ENCODE results near the gene PSMA3.
A peak's percentile ranks its signal among the peaks of the same experiment; 100 is the strongest.

The PSMA3 gene

DNA sequence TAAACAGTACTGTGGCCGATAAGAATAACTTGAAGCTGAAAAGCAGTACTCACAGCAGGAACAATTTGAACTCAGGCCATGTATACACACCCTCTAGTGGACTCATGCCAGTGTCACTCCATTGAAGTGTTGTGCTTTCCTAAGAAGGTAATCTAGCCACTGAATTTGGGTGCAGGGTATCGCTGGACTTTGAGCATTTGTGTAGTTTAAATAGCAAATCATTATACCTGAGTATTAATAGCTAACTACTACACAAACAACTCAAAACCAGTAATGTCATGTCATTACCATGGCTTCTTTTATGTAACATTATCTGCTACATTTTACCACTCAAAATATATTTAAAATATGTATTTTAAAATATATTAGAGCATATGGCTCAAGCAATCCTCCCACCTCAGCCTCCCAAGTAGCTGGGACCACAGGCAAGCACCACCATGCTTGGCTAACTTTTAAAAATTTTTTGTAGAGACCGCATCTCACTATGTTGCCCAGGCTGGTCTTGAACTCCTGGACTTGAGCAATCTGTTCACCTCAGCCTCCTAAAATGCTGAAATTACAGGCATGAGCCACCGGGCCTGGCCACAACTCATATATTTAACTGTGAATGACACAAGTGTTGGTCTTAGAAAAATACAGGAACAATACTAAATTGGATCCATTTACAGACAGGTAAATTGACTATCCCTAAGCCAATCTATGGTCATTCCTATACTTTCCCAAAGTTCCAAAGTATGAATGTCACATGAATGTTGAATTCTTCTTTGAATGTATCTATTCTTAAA is 28.1 kb downstream of the PSMA3 start:
- DNase-seq = no peak

DNA sequence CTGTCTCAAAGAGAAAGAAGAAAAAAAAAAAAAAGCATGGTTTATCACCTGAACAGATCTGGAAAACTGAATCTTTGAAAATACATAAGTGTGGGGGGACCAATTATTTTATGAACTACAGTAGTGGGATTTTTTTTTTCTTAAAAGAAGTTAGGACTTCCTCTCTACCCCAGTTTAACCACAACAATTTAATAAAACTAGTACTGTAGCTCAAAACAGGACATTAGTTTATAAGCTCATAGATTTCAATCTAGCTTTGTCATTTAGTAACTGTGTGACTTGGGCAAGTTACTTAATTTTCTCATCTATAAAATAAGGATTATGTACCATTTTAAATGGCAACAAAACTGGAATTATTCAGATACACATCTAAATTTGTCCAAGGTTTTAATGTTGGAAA is 30.2 kb downstream of the PSMA3 start:
- DNase-seq = no peak

DNA sequence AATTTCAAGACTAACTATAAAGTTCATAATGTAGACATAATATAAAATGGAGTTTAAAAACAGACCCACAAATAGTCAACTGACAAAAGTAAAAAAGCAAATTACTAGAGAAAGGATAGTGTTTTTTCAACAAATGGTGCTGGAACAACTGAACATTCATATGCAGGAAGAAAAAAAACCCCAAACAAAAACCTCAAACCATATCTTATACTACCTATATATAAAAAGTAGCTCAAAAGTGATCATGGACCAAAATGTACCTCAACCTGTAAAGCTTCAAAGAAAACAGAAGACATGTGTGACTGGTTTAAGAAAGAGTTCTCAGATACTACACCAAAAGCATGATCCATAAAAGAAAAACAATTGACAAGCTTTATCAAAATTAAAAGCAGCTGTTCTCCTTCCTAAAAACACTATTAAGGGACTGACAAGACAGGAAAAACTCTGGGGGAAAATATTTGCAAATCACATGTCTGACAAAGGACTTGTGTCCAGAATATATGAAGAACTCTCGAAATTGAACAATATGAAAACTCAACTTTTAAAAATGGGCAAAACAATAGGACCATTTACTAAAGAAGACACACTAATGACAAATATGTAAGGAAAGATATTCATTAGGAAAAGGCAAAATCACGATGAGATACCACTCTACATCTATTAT is 31.0 kb downstream of the PSMA3 start:
- no peak for DNase-seq

DNA sequence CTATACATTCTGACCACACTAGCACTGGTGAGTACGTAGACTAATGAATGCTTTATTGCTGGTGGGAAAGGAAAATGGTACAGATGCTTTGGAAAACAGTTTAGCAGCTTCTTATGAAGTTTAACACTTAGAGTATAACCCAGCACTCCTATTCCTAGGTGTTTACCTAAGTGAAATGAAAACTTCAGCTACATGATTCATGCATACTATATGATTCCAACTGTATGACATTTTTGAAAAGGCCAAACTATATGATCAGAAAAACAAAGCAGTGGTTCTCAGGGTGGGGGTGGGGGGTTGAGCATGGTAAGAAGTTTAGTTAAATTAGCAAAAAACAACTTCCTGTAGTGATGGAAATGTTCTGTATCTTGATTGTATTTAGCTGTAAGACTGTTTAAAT is 31.6 kb downstream of the PSMA3 start:
- DNase-seq = no peak

DNA sequence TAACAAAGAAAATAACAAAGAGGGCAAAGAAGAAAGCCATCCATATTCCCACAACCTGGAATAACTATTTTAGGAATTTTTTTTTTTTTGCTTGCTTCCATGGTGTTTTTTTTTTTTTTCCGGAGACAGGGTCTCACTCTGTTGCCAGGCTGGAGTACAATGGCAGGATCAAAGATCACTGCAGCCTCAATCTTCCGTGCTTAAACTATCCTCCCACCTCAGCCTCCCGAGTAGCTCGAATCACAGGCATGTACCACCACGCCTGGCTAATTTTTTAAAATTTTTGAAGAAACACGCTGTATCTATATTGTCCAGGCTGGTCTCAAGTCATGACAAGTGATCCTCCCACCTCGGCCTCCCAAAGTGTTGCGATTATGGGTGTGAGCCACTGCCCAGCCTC is 33.5 kb downstream of the PSMA3 start:
- DNase-seq = no peak

DNA sequence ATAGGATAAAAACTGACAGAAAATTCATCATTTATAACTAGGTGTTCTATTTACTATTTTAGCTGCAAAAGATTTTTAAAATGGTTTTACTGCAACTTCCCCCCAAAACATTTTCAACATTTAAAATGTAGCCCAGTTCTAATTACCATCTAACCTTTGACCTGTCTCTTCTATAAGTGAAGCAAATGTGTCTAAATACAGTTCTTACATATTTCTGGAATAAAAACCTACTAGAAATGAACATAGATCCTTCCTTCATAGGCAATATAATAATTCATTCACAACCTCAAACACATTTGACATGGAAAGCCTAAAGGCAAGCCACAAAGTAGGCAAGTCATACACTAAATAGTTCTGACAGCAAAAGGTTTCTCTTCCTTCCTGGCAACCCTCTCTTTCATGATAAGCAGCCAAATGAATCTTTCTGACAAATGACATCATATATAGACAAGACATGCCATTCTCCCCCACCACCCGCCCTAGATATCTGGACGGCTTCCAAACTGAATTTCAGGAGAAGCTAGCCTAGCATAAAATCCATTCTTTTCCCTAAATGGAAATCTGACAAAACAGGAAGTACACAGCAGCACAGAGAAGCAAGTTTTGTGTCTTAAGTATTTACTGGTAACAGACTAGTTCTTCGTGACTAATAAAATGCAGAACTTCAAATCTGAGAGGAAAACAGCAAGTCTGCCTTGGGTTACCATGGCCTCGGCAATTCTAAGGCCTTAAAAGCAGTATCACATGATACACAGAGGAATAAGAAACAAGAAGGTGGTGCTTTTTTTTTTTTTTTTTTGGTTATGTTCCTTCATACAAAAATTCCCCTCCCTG is 36.5 kb downstream of the PSMA3 start:
- DNase-seq = no peak

DNA sequence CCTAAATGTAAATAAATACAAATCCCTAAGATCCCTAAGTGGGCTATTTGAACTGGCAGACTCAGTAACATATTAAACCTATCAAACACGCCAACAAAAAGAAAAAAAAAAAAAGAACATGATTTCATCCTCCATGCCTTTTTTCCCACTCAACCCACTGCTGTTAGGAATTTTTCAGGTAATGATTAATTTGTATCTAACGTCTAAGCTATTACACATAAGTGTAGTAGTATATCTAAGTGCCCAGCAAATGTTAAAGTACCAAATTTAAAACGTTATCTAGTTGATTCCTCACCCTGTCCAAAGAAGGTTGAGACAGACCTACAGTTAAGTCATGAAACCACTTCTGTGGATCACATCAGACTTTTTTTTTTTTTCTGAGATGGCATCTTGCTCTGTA is 37.3 kb downstream of the PSMA3 start:
- no peak for DNase-seq

DNA sequence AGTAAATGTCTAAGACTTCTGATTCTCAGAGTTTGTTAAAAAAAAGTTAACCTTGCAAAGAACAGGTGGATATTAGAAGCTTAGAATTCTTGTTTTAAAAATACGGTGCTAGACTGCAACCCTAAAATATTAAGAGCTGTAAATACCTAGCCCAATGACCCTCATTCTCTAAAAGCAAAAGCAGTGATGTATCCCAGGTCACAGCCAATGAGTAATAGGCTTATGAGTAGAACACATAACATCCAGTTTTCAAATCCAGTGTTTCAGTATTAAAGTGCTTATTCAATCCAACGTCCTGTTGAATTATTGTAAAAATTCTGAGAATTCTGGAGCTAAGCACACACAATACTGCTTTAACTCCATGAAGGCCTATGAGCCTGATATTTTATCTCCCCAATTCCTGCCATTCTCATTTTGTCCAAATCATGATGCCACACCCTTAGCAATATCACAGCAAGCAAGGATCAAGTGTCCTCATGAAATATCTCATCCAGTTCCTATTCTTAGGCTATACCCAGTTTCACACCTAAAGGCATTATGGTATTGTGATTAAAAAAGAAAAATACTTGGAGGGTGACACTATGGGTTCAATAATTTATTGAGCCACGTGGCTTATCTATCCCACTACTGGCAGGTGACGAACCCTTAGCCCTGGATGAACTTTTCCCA is 38.4 kb downstream of the PSMA3 start:
- no peak for DNase-seq

DNA sequence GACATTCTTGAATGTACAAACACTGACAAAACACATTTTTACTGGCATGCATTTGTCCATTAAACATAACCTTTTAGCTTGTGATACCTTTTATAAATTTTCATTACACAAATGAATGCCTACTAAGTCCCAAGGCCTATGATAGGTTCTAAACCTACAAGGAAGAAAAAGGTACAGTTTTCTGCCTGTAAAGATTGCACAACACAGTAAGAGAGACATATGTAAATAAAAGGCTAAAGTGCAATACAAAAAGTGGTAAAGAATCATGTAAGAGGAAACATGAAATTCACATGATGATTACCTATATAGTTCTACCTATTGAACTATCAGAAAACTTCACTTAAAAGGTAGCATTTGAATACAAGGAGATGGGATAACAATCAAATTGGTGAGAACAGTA is 39.1 kb downstream of the PSMA3 start:
- DNase-seq = no peak

DNA sequence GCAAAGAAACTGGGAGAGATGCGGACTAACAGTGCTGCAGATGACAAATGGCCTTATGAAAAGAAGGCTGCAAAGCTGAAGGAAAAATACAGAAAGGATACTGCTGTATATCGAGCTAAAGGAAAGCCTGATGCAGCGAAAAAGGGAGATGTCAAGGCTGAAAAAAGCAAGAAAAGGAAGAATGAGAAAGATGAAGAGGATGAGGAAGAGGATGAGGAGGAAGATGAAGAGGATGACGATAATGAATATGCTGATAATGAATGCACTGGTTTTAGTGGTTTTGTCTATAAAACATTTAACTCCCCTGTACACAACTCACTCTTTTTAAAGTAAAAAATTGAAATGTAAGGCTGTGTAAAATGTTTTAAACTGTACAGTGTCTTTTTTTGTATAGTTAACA is 40.5 kb downstream of the PSMA3 start:
- no peak for DNase-seq

DNA sequence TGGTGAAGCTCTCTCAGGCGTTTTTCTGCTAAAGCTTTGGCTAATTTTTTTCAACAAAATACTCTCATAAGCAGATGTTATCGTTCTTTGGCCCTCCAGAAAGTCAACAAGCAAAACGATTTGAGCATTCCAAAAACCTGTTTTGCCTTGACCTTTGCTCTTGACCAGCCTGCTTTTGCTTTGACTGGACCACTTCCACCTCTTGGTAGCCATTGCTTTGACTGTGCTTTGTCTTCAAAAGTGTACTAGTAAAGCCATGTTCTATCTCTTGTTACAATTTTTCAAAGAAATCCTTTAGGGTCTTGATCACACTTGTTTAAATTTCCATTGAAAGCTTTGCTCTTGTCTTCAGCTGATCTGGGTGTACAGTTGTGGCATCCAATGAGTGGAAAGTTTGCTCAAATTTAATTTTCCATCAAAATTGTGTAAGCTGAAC is 43.0 kb downstream of the PSMA3 start:
- DNase-seq = no peak

DNA sequence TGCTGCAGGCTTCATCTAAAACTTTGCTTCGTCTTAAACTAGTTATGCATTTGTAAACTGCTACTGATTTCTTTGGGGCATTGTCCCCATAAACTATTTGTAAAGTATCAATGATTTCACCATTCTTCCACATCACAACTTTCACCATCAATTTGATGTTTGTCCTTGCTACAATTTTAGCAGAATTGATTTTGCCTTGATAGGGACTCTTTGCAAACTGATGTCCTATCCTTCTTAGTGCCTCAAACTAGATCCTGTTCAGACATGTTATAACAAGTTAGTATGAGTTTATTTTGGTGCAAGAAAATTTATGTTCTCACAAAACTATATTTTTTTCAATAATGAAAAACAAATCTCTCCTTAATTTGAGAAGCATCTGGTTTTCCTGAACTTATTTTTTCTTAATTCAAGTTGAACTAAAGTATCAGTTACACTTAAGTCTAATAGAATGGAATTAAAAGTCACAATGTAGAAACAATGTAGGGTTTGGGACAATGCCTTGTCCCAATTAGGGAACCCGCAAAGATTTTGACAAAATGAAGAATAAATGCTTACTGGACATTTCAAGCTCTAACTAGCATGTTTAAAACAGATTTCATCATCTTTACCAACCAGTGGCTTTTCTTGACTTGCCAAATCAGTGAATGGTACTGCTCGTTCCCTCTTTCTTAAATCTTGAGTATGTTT is 43.6 kb downstream of the PSMA3 start:
- DNase-seq = no peak

DNA sequence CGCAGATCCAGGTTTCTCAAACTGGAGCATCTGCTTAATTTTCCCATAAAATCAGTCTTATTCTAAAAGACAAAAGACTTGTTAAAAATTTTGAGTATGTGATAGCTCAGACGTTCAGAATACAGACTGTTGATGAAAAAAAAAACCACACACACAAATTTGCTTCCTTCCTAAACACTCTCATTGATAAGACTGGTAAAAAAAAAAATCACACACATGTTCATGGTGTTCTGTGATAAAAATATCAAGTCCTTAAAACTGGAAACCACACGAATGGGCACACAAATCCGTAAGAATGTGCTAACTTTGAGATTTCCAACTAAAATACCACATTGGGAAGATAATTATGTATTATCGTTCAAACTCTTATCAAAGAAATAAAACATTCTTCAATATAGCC is 47.0 kb downstream of the PSMA3 start:
- no peak for DNase-seq

DNA sequence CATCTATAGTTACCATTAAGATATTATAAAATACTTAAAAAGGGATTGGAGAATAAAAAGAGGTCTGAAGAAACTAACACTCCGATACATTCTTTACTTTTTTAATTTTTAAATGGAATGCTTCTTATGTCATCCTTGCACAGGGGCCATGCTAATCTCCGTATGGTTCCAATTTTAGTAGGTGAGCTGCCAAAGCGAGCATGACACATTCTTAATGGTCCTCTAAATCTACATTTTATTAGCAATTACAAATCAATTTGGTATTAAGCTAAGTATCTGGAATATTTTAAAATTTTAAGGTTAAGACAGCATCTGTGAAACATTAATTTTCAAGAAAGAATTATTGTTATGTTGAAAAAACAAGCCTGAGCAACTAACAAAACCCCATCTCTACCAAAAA is 47.5 kb downstream of the PSMA3 start:
- DNase-seq = no peak

DNA sequence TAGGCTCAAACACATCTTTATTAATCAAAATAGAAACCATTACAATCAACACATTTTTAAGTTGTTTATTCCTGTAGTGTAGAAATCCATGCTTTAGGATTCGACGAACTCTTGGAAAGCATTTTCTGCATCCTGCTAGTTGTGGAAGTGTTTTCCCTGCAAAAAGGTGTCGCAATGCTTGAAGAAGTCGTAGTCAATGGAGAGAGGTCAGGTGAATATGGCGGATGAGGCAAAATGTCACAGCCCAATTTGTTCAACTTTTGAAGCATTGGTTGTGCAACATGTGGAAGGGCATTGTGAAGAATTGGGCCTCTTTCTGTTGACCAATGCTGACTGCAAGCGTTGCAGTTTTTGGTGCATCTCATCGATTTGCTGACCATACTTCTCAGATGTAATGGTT is 49.6 kb downstream of the PSMA3 start:
- no peak for DNase-seq

DNA sequence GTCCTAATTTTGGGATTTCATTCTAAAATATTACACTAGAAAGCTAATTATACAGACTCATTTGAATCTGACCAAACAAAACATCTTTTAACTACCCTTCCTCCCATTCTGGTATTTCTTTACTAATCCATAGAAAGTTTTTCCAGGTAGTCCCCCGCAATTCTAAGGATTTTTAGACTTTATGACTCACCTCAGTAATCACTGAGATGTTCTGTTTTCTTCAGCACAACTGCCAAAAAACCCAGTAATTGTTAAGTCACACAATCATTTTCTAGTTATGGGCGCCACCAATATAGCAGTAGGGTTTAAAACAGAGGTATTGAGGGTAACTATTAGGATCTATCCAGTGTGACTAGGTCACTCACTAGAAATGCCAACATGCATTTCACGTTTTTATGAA is 52.1 kb downstream of the PSMA3 start:
- no peak for DNase-seq

DNA sequence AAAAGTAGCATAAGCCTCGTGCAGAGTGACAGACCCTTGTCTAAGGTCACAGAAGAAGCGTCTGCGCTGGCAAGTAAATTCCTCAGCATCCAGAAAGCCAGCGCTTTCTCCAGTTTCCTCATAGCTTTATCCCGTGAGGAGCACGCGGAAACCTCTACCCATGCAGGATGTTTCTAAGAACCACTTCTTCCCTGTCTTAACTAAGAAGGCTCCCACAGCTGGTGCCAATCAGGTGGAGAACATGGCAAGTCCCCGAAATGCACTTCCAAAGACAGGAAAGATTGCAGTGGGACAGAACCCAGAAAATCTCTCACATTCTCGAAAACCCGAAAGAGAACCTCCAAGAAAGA is 52.7 kb downstream of the PSMA3 start:
- no peak for DNase-seq

DNA sequence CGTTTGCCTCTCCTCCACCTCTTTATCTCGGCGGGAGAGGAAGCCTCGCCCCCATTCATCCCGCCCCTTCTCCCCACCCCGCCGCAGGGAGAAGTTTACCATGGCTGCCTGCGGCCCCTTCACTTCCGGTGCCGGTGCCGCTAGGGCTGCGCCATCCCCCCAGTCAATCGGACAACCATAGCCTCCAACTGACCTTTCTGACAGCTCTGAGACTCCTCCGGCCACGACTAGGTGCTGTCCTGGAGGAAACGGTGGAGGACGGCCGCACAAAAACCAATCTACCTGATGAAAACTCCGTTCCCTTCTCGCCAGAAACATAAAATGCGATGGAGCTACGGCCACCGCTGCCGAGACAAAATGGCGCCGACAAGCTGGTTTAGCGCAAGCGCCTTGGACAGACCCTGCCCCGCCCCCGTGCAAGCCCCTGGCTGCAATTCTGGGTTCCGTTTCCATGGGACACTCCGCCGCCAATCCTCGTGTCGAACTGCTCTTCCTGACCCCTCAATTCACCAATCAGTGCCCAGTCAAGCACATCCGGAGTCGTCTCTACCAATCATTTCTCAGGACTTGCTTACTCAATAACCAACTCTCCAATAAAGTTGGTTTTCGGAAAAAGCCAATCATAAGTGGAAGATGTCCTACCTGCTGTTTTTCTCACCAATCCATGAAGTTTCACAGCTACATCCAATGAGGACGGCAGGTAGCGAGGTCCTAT is 53.3 kb downstream of the PSMA3 start:
- DNase-seq = peak; percentile 94

DNA sequence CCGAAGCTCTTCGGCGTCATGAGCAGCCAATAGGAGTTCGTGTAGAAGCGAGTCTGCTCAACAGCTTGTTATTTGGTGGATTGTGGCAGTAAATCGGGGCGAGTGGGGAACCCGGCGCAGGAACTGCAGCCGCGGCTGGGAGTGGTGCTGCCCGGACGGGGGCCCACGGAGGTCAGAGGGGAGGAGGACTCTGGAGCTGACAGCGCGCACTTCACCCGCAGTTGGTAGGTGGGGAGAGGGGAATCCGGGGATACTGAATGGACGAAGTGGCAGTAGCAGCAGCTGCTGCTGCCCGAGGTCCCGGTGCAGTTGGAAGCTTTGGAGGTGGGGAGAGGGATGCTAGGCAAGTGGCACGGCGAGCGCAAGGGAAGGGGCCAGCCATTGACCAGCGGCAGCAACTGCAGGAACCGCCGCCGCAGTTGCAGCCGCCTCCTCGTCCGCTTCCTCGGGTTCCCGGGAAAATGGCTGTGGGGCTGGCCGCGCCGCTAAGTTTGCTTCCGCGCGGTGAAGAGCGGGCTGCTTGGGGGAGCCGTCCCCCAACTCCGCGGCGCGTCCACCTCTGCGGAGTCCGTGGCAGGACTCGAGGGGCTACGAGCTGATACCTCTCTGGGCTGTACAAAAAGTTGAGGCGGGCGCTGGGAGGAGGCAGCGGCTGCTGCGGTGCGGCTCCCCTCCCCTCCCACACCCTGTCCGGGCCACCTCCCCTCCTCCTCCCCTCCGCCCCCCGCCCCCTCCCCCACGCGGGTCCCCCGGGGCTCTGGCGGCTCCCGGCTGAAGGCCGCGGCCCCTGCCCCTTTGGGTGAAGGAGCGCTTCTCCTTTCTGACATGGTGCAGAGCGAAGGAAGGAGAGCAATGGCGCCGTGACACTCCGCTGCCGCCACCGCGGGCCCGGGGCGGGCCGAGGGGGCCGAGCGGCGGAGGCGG is 54.1 kb downstream of the PSMA3 start, which contains the start of gene ARID4A:
Gene ARID4A (plus strand): TSS at position 79 of the 924 bp plus-strand sequence. CDS start 1,300 bp downstream, outside the sequence.
- peak; percentile 73 for DNase-seq
